HL-60/S4 treated with retinoic acid at 250 ng/mL for 4 days and 3 days (cell line): ENCODE measurements around the gene SHMT1.
"Not testable (repeated sequence)": the region's sequence is repeated elsewhere in the genome, so short reads cannot be mapped to it uniquely, and the experiment has no call there.

Experiments used
- in situ Hi-C: fragments of 300-500 bp; cut with MboI; formaldehyde crosslinking; loops from 2 replicates; pipeline ENCODE4 v1.7.0; 2022; ENCODE audit warnings: low sequenced_read_pairs

Gene SHMT1

DNA sequence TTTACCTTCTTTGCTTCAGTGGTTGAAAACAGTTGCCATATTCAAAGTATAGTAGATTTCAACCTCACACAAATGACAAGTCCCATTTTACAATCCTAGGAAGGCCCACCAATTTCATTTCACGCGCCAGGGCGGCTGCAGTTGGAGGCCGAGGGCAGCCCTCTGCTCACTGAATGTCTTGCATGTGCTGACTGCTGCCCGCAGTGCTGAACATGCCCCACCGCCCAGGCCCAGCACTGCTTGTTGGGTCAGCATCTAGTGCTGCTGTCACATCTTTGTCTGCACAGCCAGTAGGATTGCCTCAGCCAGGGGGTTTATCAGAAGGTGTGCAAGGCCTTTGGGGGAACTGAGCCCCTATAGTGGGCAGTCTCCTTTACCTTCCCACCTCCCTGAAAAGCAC, 36.8 kb downstream of the SHMT1 start:
- in situ Hi-C loops: no loop called here

- in situ Hi-C loops: no loop called here
Measured at GRCh38 chr17:18326039-18326438, 37.3 kb downstream of the SHMT1 start.

- in situ Hi-C loops: no loop called here
Measured at GRCh38 chr17:18324140-18325050, 39.0 kb downstream of the SHMT1 start.

GRCh38 chr17:18323507-18324139, 39.7 kb downstream of the SHMT1 start:
- in situ Hi-C loops: no loop called here

DNA sequence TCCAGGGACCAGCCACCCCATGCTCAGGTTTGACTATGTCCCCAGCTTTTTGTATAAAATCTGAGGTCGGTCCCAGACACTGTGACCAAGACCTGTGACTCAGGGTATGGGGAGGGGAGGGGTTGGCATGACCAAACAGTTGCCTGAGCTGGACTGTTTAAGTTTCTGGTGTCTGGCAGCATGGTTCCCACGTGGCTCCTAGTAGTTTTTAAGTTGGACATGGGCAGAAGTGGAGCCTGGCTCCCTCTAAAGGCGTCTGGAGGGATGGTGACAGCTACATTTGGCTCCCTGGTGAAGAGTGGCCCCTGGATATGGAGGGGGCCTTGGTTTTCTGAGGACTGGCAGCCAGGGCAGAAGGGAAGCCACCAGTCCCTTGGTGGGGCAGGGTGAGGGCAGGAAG, 40.3 kb downstream of the SHMT1 start:
- in situ Hi-C loops: no loop called here

DNA sequence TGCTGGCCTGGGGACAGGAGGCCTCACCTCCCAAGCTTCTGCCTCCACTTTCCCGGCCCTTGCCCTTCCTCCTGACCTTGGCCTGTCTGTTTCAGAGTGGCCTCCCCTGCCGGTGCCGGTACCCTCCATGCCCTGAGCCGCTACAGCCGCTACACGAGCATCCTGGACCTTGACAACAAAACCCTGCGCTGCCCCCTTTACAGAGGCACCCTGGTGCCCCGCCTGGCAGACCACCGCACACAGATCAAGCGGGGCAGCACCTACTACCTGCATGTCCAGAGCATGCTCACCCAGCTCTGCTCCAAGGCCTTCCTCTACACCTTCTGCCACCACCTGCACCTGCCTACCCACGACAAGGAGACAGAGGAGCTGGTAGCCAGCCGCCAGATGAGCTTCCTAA, 40.8 kb downstream of the SHMT1 start:
- in situ Hi-C loops: no loop called here

GRCh38 chr17:18321309-18321708, 42.0 kb downstream of the SHMT1 start:
- in situ Hi-C loops: no loop called here

- in situ Hi-C loops: no loop called here
Measured at GRCh38 chr17:18320301-18320700, 43.0 kb downstream of the SHMT1 start.

DNA sequence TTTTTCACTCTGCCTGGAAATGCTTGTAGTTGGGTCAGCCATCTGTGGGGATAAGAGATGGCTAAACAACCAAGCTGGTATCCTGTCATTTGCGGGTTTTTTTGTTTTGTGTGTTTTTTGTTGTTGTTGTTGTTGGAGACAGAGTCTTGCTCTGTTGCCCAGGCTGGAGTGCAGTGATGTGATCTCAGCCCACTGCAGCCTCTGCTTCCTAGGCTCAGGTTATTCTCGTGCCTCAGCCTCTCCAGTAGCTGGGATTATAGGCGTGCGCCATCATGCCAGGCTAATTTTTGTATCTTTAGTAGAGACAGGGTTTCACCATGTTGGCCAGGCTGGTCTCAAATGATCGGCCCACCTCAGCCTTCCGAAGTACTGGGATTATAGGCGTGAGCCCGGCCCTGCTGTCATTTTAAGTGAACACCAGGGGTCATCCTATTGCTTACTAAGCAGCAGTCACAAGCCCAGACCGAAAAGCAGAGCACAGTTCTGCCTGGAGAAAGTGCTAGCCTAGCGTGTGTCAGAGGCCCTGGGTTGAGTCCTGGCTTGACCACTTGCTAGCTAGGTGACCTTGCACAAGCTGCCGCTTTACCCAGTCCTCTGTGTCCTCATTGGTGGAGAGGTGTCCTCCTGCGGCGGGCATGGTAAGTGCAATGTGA, 43.6 kb downstream of the SHMT1 start:
- in situ Hi-C loops: no loop called here

GRCh38 chr17:18318771-18319450, 44.4 kb downstream of the SHMT1 start:
- in situ Hi-C loops: no loop called here

GRCh38 chr17:18318117-18318516, 45.2 kb downstream of the SHMT1 start:
- in situ Hi-C loops: no loop called here

- in situ Hi-C loops: no loop called here
Measured at GRCh38 chr17:18315961-18316360, 47.4 kb downstream of the SHMT1 start.

GRCh38 chr17:18315562-18315922, 47.8 kb downstream of the SHMT1 start:
- in situ Hi-C loops: no loop called here

DNA sequence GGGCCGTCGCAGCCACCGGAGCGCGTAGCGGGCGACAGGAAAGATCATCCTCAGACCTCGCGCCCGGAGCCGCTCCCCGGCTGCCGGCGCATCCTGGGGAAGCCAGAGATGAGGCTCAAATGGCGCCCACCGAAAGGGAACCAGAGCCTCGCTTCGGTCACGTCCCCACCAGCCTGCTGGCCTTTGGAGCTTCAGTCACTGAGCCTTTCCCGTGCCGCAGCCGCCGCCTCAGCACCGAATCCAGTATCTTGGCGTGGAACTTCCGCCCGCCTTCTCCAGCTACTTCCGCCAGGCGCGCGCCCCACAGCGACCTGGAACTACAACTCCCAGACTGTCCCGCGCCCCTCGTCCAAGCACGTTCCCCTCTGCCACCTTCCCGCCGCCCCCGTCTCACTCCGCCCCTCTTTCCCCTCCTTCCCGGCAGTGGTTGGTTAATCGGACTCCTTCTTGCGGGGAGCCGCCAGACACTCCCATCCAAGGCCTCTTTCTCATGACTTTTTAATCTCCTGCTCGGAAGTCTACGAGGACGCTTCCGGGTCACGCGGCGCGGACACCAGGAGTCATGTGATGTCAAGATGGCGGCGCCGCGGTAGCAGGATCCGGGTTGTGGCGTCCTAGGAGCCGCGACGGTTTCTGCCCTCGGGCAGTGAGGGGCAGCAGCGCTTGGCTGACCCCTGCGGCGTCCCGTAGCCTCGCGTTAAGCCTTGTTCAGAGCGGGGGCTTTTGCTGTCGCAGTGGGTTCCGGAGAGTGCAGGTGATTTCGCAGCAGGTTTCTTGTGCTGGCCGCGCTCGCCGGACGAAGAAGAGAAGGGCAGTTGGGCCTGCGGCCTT, 48.4 kb downstream of the SHMT1 start, which contains the start of the genes SMCR8 and TOP3A:
SMCR8 (plus strand) TSS at position 563 of the 831 bp plus-strand sequence. CDS start 497 bp downstream, outside the sequence.
TOP3A (minus strand) TSS at position 264 of the 831 bp plus-strand sequence; CDS start at position 48, 216 bp downstream.
- in situ Hi-C loops: no loop called here

- in situ Hi-C loops: no loop called here
Measured at GRCh38 chr17:18314059-18314730, 49.2 kb downstream of the SHMT1 start.

- in situ Hi-C loops: no loop called here
Measured at GRCh38 chr17:18309202-18309601, 54.1 kb downstream of the SHMT1 start.

- in situ Hi-C loops: not testable (repeated sequence)
Measured at GRCh38 chr17:18303206-18303605, 60.1 kb downstream of the SHMT1 start.

GRCh38 chr17:18300725-18301480, 62.4 kb downstream of the SHMT1 start:
- in situ Hi-C loops: no loop called here

DNA sequence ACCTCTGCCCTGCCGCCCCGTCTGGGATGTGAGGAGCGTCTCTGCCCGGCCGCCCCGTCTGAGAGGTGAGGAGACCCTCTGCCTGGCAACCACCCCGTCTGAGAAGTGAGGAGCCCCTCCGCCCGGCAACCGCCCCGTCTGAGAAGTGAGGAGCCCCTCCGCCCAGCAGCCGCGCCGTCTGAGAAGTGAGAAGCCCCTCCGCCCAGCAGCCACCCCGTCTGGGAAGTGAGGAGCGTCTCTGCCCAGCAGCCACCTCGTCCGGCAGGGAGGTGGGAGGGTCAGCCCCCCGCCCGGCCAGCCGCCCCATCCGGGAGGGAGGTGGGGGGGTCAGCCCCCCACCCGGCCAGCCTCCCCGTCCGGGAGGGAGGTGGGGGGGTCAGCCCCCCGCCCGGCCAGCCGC, 65.3 kb downstream of the SHMT1 start:
- in situ Hi-C loops: not testable (repeated sequence)
